Epithelial cell of proximal tubule (primary cell): ENCODE results near the gene ZCCHC7. TPM values are rescaled to one million over a fixed set of nuclear protein-coding genes. Genes with fewer than 3 reads are reported as not detected.
"Not testable (repeated sequence)": the region's sequence is repeated elsewhere in the genome, so short reads cannot be mapped to it uniquely, and the experiment has no call there.

Experiments
- DNase-seq: peaks from one replicate; pipeline ENCODE4 v3.0.0-alpha.2; 2011; ENCODE audit warnings: low read depth
- H3K4me3 ChIP-seq: 2 replicates; pipeline ENCODE4 v1.5.1; 2011; ENCODE audit warnings: low read depth, mild to moderate bottlenecking, low read length
- total RNA-seq: library from RNA; depleted of rRNA; stranded (reverse); fragments of >200 nt; gene quantifications from 2 replicates; pipeline ENCODE4 v1.2.3, GENCODE V29; 2015
- TF ChIP-seq, protein P1 (sequence below): conservative IDR thresholded peaks from 2 replicates; pipeline ENCODE4 v1.5.1; 2012; ENCODE audit warnings: low read depth, mild to moderate bottlenecking, low read length

Gene ZCCHC7
- total RNA-seq, 1 donor from 2014 or later = 13.3 TPM

DNA sequence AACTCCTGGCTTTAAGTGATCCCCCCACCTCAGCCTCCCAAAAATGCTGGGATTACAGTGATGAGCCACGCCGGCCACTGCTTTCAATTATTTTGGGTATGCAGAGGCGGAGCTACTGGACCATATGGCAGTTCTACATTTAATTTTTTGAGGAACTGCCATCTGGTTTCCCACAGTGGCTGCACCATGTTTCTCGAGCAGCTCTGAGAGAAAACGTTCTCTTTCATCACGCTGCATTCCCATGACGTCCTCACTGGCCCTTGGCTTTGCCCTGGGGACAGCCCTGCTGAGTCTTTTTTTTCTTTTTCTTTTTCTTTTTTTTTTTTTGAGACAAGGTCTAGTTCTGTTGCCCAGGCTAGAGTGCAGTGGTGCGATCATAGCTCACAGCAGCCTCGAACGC is 266.6 kb downstream of the ZCCHC7 start:
- no peak overlapping the region for H3K4me3 ChIP-seq
- TF ChIP-seq, protein P1, sequence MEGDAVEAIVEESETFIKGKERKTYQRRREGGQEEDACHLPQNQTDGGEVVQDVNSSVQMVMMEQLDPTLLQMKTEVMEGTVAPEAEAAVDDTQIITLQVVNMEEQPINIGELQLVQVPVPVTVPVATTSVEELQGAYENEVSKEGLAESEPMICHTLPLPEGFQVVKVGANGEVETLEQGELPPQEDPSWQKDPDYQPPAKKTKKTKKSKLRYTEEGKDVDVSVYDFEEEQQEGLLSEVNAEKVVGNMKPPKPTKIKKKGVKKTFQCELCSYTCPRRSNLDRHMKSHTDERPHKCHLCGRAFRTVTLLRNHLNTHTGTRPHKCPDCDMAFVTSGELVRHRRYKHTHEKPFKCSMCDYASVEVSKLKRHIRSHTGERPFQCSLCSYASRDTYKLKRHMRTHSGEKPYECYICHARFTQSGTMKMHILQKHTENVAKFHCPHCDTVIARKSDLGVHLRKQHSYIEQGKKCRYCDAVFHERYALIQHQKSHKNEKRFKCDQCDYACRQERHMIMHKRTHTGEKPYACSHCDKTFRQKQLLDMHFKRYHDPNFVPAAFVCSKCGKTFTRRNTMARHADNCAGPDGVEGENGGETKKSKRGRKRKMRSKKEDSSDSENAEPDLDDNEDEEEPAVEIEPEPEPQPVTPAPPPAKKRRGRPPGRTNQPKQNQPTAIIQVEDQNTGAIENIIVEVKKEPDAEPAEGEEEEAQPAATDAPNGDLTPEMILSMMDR = no peak
- DNase-seq = no peak

DNA sequence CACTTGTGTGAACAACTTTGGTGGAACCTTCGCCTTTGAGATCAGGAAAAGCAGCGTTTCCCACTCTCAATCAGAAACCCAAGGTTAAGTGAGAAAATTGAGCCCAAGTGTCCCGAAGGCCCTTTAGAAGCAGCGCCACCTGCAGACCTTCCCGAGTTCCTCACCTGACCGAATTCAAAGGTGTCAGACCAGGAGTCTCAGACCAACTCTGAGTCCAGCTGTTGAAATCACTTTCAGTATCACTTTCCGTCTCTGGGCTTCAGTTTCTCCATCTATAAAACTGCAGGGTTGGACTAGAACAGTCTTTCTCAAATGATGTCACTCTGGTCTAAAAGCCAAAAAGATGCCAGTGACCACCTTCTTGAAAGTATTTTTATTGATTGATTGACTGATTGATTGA is 270.4 kb downstream of the ZCCHC7 start:
- DNase-seq = no peak
- TF ChIP-seq, protein P1 = peak; percentile 67
- H3K4me3 ChIP-seq = no peak overlapping the region

DNA sequence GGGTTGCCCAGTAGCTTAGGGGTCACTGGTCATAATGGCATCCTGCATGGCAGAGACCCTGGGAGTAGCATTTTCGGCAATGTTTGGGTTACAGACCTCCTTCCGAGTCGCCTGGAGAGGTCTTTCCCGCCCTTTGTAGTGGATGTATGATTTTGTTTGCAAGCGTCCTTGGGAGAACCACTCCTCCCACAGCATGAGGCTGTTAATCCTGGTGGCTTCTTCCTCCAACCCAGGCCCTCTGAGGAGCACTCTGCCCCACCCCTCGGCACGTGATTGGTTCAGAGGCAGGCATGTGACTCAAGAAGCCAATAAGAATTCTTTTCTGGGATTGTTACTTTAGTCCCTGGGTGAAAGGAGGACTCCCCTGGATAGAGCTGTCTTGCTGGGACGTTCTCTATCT is 271.9 kb downstream of the ZCCHC7 start:
- no peak for DNase-seq
- TF ChIP-seq, protein P1 = no peak
- H3K4me3 ChIP-seq = no peak overlapping the region

DNA sequence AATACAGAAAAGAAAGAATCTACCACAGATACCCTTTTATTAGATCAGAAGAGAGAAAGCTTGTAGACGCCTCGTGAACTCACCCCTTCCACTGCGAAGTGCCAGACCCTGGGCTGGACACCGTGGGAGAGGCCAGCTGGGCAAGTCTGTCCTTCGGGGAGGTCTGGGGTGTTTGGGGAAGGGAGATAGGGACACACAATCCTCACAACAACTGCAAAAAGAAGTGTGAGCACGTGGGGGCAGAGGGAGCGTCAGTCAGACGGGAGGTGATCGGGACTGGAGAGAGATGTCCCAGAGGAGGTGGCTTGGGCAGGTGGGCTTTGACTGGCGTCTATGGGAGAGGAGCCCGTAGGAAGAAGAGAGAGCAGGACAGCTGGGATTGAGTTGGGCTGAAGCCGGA is 274.9 kb downstream of the ZCCHC7 start:
- H3K4me3 ChIP-seq = no peak overlapping the region
- DNase-seq = no peak
- TF ChIP-seq, protein P1 = no peak

DNA sequence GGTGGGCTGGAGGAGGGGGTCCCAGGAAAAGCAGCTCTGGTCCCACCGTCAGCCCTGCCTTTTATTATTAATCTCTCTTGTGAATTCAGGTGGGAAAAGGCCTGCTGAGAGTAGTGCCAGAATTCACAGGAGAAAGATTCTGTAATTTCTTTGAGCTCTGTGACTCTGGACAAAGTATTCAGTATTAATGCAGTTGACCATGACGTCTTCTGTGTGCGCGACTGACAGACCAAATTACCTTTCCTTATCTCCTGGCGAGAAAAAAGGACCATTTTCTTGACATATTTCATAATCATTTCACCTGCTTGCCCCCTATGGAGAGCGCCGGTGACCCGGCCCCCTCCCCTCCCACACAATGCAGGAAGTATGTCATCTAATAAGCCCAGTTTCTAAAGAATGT is 275.3 kb downstream of the ZCCHC7 start:
- no peak overlapping the region for H3K4me3 ChIP-seq
- DNase-seq = no peak
- TF ChIP-seq, protein P1 = no peak

DNA sequence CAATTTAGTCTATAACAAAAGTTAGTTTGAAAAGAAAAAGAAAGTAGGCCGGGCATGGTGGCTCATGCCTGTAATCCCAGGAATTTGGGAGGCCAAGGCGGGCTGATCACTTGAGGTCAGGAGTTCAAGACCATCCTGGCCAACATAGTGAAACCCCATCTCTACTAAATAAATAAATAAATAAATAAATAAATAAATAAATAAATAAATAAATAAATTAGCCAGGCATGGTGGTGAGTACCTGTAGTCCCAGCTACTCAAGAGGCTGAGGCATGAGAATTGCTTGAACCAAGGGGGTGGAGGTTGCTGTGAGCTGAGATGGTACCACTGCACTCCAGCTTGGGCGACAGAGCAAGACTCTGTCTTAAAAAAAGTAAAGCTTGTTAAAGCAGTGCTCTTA is 277.6 kb downstream of the ZCCHC7 start:
- not testable (repeated sequence) for DNase-seq, H3K4me3 ChIP-seq

DNA sequence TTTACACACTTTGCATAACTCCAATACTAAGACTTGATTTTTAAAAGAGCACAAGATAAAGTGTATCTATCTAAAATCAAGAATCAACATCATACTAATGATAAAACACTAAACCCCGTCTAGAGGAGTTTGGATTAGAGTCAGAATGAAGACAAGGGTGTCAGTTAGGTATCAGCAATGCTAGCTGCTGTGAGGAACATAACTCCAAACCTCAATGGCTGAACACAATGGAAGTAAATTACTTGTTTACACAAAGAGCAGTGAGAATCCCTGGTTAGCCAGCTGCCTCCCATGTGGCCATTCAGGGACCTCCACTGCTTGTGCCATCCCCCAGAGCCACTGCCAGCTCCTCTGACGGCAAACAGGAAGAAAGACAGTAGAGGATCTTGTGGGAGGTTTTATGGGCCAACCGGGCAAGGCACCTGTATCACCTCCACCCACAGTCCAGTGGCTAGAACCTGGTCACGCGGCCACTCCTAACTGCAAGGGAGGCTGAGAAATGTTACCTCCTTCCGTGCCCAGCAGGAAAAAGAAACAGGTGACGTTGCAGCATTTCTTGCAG is 278.2 kb downstream of the ZCCHC7 start:
- H3K4me3 ChIP-seq = no peak overlapping the region
- TF ChIP-seq, protein P1 = no peak
- DNase-seq = no peak
